ENCODE data around the gene TTC39A. TPM values are rescaled to one million over a fixed set of nuclear protein-coding genes. Genes with fewer than 3 reads are reported as not detected.

Gene TTC39A
- total and polyA plus RNA-seq, 12 donors = 4.3 to 38.7 (median 20.4) TPM

DNA sequence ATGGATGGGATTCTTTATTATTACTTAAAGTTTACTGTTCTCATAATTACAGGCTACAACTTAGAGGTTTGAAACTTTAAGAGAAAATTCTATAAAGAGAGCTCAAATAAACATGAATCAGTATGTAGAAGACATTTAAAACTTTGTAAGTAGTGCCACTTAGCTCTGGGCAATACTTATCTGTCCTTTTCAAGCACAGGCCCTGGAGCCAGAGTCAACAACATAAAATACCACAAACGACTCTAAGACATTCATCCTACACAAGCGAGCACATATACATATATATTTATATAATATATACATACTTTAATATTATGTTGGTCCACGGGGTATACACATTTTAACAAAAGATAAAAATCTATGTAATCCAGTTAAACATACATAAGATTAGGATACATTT is 24.1 kb upstream of the TTC39A start:
- 76 to 84% methylated on average over 3 of the region's 3 CpGs for WGBS, 2 donors
- TF ChIP-seq, protein P1, sequence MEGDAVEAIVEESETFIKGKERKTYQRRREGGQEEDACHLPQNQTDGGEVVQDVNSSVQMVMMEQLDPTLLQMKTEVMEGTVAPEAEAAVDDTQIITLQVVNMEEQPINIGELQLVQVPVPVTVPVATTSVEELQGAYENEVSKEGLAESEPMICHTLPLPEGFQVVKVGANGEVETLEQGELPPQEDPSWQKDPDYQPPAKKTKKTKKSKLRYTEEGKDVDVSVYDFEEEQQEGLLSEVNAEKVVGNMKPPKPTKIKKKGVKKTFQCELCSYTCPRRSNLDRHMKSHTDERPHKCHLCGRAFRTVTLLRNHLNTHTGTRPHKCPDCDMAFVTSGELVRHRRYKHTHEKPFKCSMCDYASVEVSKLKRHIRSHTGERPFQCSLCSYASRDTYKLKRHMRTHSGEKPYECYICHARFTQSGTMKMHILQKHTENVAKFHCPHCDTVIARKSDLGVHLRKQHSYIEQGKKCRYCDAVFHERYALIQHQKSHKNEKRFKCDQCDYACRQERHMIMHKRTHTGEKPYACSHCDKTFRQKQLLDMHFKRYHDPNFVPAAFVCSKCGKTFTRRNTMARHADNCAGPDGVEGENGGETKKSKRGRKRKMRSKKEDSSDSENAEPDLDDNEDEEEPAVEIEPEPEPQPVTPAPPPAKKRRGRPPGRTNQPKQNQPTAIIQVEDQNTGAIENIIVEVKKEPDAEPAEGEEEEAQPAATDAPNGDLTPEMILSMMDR (IDR thresholded peaks at IDR 0.05) = no peak
- Histone ChIP-seq H3K27ac (no peak overlapping the region), H3K27me3 (no peaks in the 10 kb centered on the region), H3K4me3 (no peak overlapping the region), H3K36me3 (peaks cover 0 to 65% (median 22%) of the 10 kb centered on the region in 9 donors), H3K9me3 (no peaks in the 10 kb centered on the region), H3K4me1 (no peaks in the 10 kb centered on the region)
- ATAC-seq = no peak
- intact Hi-C loops (cut with DNase I) = no loop called here
- no peak for DNase-seq

GRCh38 chr1:51351907-51352306 is 21.5 kb upstream of the TTC39A start:
- WGBS, 2 donors = 93 to 100% methylated on average over 1 of the region's 1 CpG
- Histone ChIP-seq H3K4me1 (peaks cover 0 to 5% (median 0%) of the 10 kb centered on the region in 9 donors), H3K36me3 (peaks cover 0 to 42% (median 22%) of the 10 kb centered on the region in 9 donors), H3K9me3 (no peaks in the 10 kb centered on the region), H3K27me3 (no peaks in the 10 kb centered on the region), H3K27ac (no peak overlapping the region), H3K4me3 (no peak overlapping the region)
- DNase-seq = no peak
- ATAC-seq = no peak
- TF ChIP-seq, protein P1 (IDR thresholded peaks at IDR 0.05) = no peak
- intact Hi-C loops (cut with DNase I) = no loop called here

DNA sequence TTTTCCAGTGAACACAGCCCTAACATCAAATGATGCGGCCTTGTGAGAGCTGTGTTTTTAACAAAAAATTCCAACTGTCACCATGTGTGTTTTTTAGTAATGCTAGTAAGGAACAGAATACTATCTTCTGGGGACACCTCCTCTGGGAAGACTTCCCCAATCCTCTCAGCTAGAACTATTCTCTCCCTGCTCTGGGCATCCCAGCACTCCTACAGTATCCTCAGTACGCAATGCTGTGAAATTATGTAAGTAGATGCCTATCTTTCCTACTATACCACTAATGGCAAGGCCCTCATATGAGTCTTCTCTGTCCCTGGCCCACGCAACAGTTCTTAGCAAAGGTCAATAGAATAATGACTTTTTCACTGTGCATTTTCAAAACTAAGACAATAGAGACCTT is 19.5 kb upstream of the TTC39A start:
- Histone ChIP-seq H3K27ac (no peak overlapping the region), H3K9me3 (no peaks in the 10 kb centered on the region), H3K4me3 (no peak overlapping the region), H3K36me3 (peaks cover 0 to 21% (median 7%) of the 10 kb centered on the region in 9 donors), H3K4me1 (peaks cover 0 to 13% (median 5%) of the 10 kb centered on the region in 9 donors), H3K27me3 (peaks cover 0 to 14% (median 8%) of the 10 kb centered on the region in 7 donors)
- no peak for DNase-seq
- TF ChIP-seq, protein P1 (IDR thresholded peaks at IDR 0.05) = no peak
- ATAC-seq = no peak
- intact Hi-C loops (cut with DNase I) = loop anchor here in 1 of 10 donors (10.0 kb wide), 1 partner anchor 185 kb away; no protein-coding TSS in a partner anchor
- 94 to 96% methylated on average over 3 of the region's 3 CpGs for WGBS, 2 donors

DNA sequence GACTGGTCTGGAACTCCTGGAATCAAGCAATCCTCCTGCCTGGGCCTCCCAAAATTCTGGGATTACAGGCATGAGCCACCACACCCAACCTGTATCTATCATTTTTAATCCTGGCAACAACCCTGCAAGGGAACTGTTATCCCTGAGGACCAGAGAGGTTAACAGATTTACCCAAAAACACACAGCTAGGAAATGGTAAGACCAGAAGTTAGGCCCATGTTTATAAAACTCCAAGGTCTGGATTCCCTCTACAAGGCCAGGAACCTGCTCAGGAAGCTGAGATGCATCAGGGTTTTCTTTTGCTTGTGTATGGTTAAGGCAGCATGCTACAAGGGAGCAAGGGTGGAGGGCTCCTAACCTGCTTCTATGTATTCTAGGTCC is 17.8 kb upstream of the TTC39A start:
- TF ChIP-seq, protein P1 (IDR thresholded peaks at IDR 0.05) = no peak
- H3K4me3 ChIP-seq = no peak overlapping the region
- H3K9me3 ChIP-seq = no peaks in the 10 kb centered on the region
- no peak for ATAC-seq
- peaks cover 0 to 18% (median 7%) of the 10 kb centered on the region in 9 donors for H3K4me1 ChIP-seq
- H3K36me3 ChIP-seq = peaks cover 0 to 4% (median 0%) of the 10 kb centered on the region in 9 donors
- no peak overlapping the region for H3K27ac ChIP-seq
- no peak for DNase-seq
- H3K27me3 ChIP-seq = peaks cover 10 to 31% (median 23%) of the 10 kb centered on the region in 7 donors
- intact Hi-C loops (cut with DNase I) = loop anchor here in 1 of 10 donors (10.0 kb wide), 1 partner anchor 187 kb away; no protein-coding TSS in a partner anchor
